Thoracic aorta (tissue), 2 donors: Measurements from ENCODE around the gene ATF6B. TPM values are rescaled to one million over a fixed set of nuclear protein-coding genes. Genes with fewer than 3 reads are reported as not detected.

ENCODE experiments used
- ATAC-seq: fragments of 150-250 bp; one replicate; pipeline ENCODE4 v1.8.0; 2017; ENCODE audit warnings: low read depth; ENCODE audit not compliant: insufficient number of reproducible peaks, low FRiP score
- DNase-seq: peaks from one replicate; pipeline ENCODE4 v3.0.0-alpha.2; 2020; ENCODE audit warnings: low spot score
- H3K27ac ChIP-seq, 2 donors: fragments of 200-600 bp; sonication (generic); 1 replicate in 1 of 2; 2 replicates in 1 of 2; pipeline ENCODE4 v1.5.1; 2016; ENCODE audit warnings: mild to moderate bottlenecking in 2 of 2, moderate library complexity in 2 of 2
- H3K27me3 ChIP-seq: fragments of 200-600 bp; sonication (generic); replicated peaks from 2 replicates; pipeline ENCODE4 v1.6.0; 2016; ENCODE audit warnings: mild to moderate bottlenecking; ENCODE audit not compliant: insufficient read depth
- H3K36me3 ChIP-seq: fragments of 200-600 bp; sonication (generic); one replicate; pipeline ENCODE4 v1.5.1; 2016
- H3K4me1 ChIP-seq, 2 donors: fragments of 200-600 bp; sonication (generic); 1 replicate in 1 of 2; 2 replicates in 1 of 2; pipeline versions ENCODE4 v1.5.1 to v1.6.0; 2016; ENCODE audit warnings: low read depth in 2 of 2, mild to moderate bottlenecking in 1 of 2; ENCODE audit not compliant: control insufficient read depth in 1 of 2
- H3K4me3 ChIP-seq: fragments of 200-600 bp; sonication (generic); 2 replicates; pipeline ENCODE4 v1.5.1; 2016; ENCODE audit warnings: mild to moderate bottlenecking
- H3K9me3 ChIP-seq: fragments of 200-600 bp; sonication (generic); 2 replicates; pipeline ENCODE4 v1.5.1; 2016
- total RNA-seq, 2 donors: library from RNA; depleted of rRNA; stranded (reverse); fragments of >200 nt; gene quantifications; one replicate each; pipeline versions ENCODE4 v1.1.0 to v1.2.3, GENCODE V29; 2016
- TF ChIP-seq, protein P1 (sequence below): fragments of 200-600 bp; sonication (generic); IDR thresholded peaks from one replicate; pipeline ENCODE4 v1.5.1; 2019; ENCODE audit warnings: antibody characterized with exemption

Gene ATF6B
- total RNA-seq, 2 donors from 2014 or later = 38.2 to 60.9 TPM

DNA sequence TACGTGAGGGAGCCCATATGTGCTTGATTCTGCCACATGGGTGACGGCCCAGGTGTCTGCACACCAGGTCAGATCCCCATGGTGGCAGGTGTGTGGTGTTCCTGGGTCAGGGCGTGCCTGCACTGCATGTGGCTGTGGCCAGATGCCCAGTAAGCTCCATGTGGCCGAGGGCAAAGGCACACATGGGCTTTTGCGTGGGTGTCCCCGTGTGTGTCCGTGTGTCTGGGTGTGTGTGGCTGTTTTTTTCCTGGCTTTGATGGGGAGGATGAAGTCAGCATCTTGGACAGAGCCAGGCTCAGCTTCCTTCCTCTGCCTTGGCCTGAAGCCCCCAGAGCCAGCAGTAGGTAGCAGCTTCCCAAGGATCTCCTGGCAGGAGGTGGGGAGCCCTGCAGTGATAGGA is 17.4 kb downstream of the ATF6B start:
- no peak for DNase-seq
- TF ChIP-seq, protein P1, sequence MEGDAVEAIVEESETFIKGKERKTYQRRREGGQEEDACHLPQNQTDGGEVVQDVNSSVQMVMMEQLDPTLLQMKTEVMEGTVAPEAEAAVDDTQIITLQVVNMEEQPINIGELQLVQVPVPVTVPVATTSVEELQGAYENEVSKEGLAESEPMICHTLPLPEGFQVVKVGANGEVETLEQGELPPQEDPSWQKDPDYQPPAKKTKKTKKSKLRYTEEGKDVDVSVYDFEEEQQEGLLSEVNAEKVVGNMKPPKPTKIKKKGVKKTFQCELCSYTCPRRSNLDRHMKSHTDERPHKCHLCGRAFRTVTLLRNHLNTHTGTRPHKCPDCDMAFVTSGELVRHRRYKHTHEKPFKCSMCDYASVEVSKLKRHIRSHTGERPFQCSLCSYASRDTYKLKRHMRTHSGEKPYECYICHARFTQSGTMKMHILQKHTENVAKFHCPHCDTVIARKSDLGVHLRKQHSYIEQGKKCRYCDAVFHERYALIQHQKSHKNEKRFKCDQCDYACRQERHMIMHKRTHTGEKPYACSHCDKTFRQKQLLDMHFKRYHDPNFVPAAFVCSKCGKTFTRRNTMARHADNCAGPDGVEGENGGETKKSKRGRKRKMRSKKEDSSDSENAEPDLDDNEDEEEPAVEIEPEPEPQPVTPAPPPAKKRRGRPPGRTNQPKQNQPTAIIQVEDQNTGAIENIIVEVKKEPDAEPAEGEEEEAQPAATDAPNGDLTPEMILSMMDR = no peak
- Histone ChIP-seq H3K36me3 (peaks cover 1% of the 10 kb centered on the region), H3K4me3 (no peak overlapping the region), H3K27me3 (no peaks in the 10 kb centered on the region), H3K9me3 (no peaks in the 10 kb centered on the region), H3K4me1 (peaks cover 41 to 89% of the 10 kb centered on the region in 2 donors), H3K27ac (peak overlapping the region; percentile 48 to 84)
- no peak for ATAC-seq

DNA sequence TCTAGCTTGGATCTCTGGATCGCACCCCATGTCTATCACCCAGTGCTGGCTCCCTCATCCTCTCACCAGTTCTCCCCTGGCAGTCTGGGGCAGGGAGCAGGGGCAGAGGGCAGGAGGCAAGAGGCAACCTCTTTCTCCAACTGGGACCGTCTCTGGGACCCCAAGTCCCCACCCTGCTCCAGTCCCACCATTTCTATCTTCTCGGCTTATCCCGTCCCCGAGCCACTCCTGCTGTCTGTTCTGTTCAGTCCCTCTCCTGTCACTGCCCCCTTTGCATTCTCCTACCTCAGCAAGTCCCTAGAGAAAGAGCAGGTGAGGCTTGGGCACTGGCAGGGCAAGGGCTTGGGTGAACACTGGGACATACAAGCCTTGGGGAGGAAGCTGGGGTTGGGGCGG is 18.3 kb downstream of the ATF6B start:
- DNase-seq (no peak), ATAC-seq (no peak)
- H3K27me3 ChIP-seq = no peaks in the 10 kb centered on the region
- peaks cover 41 to 97% of the 10 kb centered on the region in 2 donors for H3K4me1 ChIP-seq
- H3K36me3 ChIP-seq = no peaks in the 10 kb centered on the region
- TF ChIP-seq, protein P1 = no peak
- H3K4me3 ChIP-seq = peak overlapping the region; percentile 71
- no peaks in the 10 kb centered on the region for H3K9me3 ChIP-seq
- peak overlapping the region; percentile 67 to 84 for H3K27ac ChIP-seq

DNA sequence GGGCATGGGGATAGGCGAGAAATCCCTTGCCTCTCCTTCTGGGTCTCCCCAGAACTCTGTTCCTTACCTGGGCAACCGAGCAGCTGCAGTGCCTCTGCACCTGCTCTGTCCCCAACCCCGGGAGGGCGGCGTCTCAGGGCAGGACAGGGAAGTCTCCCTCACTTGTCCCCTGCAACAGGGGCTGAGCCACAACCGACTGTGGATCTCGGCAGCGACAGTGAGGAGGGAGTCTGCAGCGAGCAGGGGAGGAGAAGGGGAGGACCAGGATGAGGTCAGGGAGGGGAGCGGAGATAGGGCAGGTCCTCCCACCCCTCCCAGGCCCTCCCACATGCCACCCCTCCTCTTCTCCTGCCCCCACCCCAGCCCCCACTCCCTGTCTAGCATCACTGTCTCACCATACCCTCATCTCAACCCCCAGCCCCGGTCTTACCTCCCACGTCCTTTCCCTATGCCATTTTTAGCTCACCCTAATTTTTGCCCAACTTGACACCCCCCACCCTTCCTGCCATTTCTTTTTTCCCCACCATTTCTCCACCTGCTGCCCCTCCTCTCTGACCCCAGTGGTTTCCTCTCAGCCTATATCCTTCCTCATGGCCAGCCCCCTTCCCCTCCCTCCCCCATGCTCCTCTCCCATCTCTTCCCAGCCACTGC is 18.8 kb downstream of the ATF6B start, which contains the start of gene TNXB:
Gene TNXB (minus strand): TSS at position 225 of the 651 bp plus-strand sequence. CDS start 11,140 bp downstream, outside the sequence.
- ATAC-seq (no peak), DNase-seq (no peak)
- Histone ChIP-seq H3K27ac (peak within 1 kb of the TSS; percentile 84 to 87), H3K4me1 (peaks cover 39 to 93% of the 10 kb centered on the region in 2 donors), H3K36me3 (no peaks in the 10 kb centered on the region), H3K9me3 (no peaks in the 10 kb centered on the region), H3K4me3 (peak within 1 kb of the TSS; percentile 71), H3K27me3 (no peaks in the 10 kb centered on the region)
- TF ChIP-seq, protein P1 = no peak

DNA sequence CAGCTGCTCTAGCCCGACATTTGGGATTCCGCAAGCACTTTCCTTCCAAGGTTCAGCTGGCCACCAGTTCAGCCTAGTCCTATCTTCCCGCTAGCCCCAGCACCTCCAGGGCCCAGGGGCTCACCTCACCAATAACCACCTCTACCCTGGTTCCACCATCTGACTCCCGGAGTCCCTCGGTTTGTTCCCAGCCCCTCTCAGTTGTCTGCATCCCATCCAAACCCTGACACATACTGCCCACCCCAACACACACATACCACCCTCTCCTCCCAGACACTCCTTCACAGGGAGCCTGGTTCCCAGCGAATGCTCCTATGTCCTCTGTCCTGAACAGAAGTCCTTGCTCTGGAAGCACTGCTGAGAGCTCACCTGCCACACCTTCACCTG is 19.3 kb downstream of the ATF6B start:
- H3K36me3 ChIP-seq = no peaks in the 10 kb centered on the region
- no peak for DNase-seq
- H3K4me3 ChIP-seq = peak overlapping the region; percentile 71
- ATAC-seq = no peak
- peaks cover 38 to 89% of the 10 kb centered on the region in 2 donors for H3K4me1 ChIP-seq
- H3K9me3 ChIP-seq = no peaks in the 10 kb centered on the region
- peak overlapping the region; percentile 84 to 87 for H3K27ac ChIP-seq
- TF ChIP-seq, protein P1 = no peak
- no peaks in the 10 kb centered on the region for H3K27me3 ChIP-seq

DNA sequence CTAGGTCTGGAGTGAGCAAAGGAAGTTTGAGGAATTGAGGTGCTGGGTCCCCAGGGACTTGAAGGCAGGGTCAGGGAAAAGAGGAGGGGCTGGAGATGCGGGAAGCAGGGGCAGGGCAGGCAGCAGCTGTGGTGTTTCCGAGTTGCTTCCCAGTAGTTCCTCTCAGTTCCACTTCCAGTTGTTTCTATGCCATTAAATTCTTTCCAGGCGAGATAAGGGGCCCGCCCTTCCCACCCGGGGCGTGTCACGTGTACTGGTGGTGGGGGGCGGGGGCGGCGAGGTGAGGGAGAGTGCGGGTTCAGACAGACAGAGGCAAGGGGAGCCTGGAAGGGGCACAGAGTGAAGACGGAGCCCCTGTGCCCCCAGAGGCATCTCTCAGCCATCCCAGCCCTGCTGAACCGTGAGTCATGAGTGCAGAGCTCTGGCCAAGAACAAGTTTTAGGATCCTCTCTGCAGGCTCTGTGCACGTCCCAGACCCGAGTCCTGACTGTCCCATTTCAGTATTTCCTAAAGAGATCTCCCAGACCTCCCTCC is 19.9 kb downstream of the ATF6B start:
- TF ChIP-seq, protein P1 = no peak
- H3K36me3 ChIP-seq = no peaks in the 10 kb centered on the region
- H3K4me1 ChIP-seq = peaks cover 35 to 84% of the 10 kb centered on the region in 2 donors
- no peaks in the 10 kb centered on the region for H3K9me3 ChIP-seq
- DNase-seq (no peak), ATAC-seq (peak; percentile 31)
- H3K27me3 ChIP-seq = no peaks in the 10 kb centered on the region
- H3K4me3 ChIP-seq = peak overlapping the region; percentile 71
- peak overlapping the region; percentile 84 to 87 for H3K27ac ChIP-seq
